ENCODE data around the gene C4orf50. TPM values are rescaled to one million over a fixed set of nuclear protein-coding genes. Genes with fewer than 3 reads are reported as not detected.

C4orf50 gene
- total RNA-seq, 3 donors from 2014 or later, result 0.03 to 0.11 (median 0.08) TPM

GRCh38 chr4:5931526-5931925 is 86.7 kb downstream of the C4orf50 start:
- Mint-ChIP-seq H3K36me3 (ENCODE audit: insufficient read depth) (no peaks in the 10 kb centered on the region), H3K9me3 (no peaks in the 10 kb centered on the region), H3K4me1 (ENCODE audit: low read depth) (no peaks in the 10 kb centered on the region), H3K4me3 (no peak overlapping the region), H3K27me3 (ENCODE audit: low read depth) (peaks cover 8% of the 10 kb centered on the region)
- DNase-seq (no peak), ATAC-seq (no peak)

DNA sequence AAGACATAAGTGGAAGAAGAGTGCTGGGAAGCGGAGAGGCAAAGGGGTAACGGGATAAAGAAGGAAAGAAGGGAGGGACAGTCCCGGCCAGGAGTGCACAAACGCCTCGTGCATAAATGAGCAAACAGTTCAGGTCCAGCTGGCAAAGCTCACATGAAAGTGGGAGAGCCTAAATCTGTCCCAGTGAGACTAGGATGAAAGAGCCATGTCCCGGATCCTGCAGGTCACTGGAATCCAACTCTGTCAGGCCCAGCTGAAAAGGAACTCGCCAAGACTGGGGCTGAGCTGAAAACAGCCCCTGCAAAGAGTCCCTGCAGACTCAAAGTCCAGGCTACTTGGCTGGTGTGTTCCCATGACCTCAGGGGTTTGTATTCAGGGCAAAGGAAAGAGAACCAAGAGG is 87.4 kb downstream of the C4orf50 start:
- DNase-seq (no peak), ATAC-seq (no peak)
- Mint-ChIP-seq H3K9me3 (no peaks in the 10 kb centered on the region), H3K36me3 (ENCODE audit: insufficient read depth) (no peaks in the 10 kb centered on the region), H3K4me3 (no peak overlapping the region), H3K27me3 (ENCODE audit: low read depth) (peaks cover 8% of the 10 kb centered on the region), H3K4me1 (ENCODE audit: low read depth) (no peaks in the 10 kb centered on the region)

DNA sequence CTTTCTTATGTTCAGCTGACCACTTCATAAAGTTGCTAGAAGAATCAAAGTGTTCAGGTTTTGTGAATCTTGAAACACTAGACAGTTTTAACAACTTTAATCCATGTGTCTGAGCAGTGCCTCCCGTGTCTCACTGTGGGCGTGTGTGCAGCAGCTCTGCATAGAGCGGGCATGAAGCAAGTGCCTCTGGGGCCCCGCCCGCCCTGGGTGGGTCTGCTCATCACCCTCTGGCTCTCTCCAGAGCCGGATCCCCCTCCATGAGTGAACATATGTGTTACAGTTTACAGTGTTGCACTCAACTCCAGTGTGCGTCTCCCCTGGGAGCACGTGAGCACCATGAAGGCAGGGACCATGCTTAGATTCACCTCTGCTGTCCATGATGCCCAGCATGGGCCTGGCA is 87.8 kb downstream of the C4orf50 start:
- H3K4me3 Mint-ChIP-seq, result no peak overlapping the region
- H3K36me3 Mint-ChIP-seq (ENCODE audit: insufficient read depth), result no peaks in the 10 kb centered on the region
- H3K4me1 Mint-ChIP-seq (ENCODE audit: low read depth), result no peaks in the 10 kb centered on the region
- no peaks in the 10 kb centered on the region for H3K9me3 Mint-ChIP-seq
- peaks cover 8% of the 10 kb centered on the region for H3K27me3 Mint-ChIP-seq (ENCODE audit: low read depth)
- no peak for DNase-seq
- ATAC-seq, result no peak

DNA sequence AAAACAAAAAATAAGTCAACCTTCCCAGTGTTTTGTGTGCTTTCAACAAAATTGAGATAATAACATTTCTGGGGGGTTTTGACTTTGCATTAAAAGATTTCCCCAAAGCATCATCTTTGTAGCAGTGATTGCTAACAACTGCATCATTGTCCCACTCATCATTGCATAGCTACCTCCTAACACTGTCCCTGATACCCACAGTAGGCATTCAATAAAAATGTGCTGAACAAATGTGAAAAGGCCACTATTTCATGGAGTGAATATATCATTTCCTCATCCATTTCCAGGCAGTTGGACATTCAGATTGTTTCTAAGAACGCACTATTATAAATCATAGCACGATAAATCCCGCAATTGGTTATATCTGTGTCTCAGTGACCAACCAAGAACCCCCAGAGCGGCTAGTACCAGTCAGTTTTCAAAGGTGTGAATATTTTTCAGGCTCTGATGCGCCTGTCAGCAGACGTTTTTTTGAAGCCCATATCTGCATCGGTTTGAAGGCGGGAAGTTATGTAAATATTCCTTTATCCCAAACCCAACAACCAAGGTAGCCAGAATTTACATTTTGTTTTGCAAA is 89.3 kb downstream of the C4orf50 start:
- DNase-seq (no peak), ATAC-seq (no peak)
- Mint-ChIP-seq H3K4me3 (no peak overlapping the region), H3K36me3 (ENCODE audit: insufficient read depth) (no peaks in the 10 kb centered on the region), H3K4me1 (ENCODE audit: low read depth) (no peaks in the 10 kb centered on the region), H3K27me3 (ENCODE audit: low read depth) (peaks cover 3% of the 10 kb centered on the region), H3K9me3 (no peaks in the 10 kb centered on the region)

DNA sequence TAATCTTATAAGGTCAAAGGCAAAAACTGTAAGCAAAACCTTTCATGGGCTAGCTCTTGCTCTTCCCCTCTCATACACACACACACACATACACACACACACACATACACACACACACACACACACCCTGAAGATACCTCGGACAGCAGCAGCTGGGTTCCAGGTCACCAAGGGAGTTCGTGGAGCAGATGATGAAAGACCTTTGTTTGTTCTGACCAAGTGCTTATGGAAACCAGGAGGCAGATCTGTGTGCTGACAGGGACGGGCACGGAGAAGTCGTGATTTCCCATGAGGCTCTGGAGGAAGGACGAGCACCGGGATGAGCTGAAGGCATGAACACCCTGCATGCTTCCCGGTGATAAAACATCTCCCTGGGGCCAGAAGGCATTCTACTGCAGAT is 90.0 kb downstream of the C4orf50 start:
- H3K36me3 Mint-ChIP-seq (ENCODE audit: insufficient read depth), result no peaks in the 10 kb centered on the region
- no peaks in the 10 kb centered on the region for H3K9me3 Mint-ChIP-seq
- DNase-seq (no peak), ATAC-seq (no peak)
- H3K4me3 Mint-ChIP-seq, result no peak overlapping the region
- no peaks in the 10 kb centered on the region for H3K4me1 Mint-ChIP-seq (ENCODE audit: low read depth)
- H3K27me3 Mint-ChIP-seq (ENCODE audit: low read depth), result peaks cover 3% of the 10 kb centered on the region

DNA sequence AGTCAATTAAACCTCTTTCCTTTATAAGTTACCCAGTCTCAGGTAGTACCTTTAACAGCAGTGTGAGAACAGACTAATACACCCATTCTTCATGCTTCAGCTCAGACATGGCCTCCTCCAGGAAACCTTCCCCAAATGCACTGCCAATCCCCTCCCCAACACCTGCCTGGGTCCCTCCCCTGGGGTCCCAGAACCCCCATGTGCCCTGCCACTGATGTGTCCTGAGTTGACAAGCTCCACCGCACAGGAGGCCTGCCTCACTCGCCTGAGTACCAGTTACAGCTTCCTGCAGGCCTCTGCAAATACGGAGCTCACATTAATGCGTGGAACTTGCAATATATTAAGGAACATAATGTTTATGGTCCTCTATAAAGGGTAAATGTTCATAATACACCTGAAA is 90.5 kb downstream of the C4orf50 start:
- ATAC-seq (no peak), DNase-seq (no peak)
- Mint-ChIP-seq H3K9me3 (no peaks in the 10 kb centered on the region), H3K4me1 (ENCODE audit: low read depth) (no peaks in the 10 kb centered on the region), H3K36me3 (ENCODE audit: insufficient read depth) (no peaks in the 10 kb centered on the region), H3K27me3 (ENCODE audit: low read depth) (peaks cover 3% of the 10 kb centered on the region), H3K4me3 (no peak overlapping the region)

DNA sequence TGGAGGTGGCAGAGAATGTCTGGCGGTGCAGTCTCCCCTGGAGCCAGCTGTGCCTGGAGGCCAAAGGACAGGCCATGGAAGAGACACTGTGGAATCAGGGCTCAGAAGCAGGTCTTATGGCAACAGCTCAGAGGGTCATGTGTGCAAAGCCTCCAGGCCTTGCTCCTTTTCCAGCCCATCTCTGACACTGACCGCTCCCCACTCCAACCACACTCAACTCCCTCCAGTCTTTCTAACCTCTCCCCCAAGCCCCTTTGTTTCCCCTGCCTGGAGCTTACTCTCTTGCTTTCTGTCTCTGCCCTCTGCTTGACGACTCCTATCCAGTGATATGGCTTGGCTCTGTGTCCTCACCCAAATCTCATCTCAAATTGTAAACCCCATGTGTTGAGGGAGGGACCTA is 91.1 kb downstream of the C4orf50 start:
- Mint-ChIP-seq H3K4me1 (ENCODE audit: low read depth) (no peaks in the 10 kb centered on the region), H3K27me3 (ENCODE audit: low read depth) (peaks cover 3% of the 10 kb centered on the region), H3K36me3 (ENCODE audit: insufficient read depth) (no peaks in the 10 kb centered on the region), H3K4me3 (no peak overlapping the region), H3K9me3 (no peaks in the 10 kb centered on the region)
- DNase-seq (no peak), ATAC-seq (no peak)

- H3K9me3 Mint-ChIP-seq, result no peaks in the 10 kb centered on the region
- no peaks in the 10 kb centered on the region for H3K4me1 Mint-ChIP-seq (ENCODE audit: low read depth)
- no peak overlapping the region for H3K4me3 Mint-ChIP-seq
- no peaks in the 10 kb centered on the region for H3K36me3 Mint-ChIP-seq (ENCODE audit: insufficient read depth)
- ATAC-seq, result no peak
- DNase-seq, result no peak
- peaks cover 3% of the 10 kb centered on the region for H3K27me3 Mint-ChIP-seq (ENCODE audit: low read depth)
Observed at GRCh38 chr4:5926598-5926997, 91.6 kb downstream of the C4orf50 start.

DNA sequence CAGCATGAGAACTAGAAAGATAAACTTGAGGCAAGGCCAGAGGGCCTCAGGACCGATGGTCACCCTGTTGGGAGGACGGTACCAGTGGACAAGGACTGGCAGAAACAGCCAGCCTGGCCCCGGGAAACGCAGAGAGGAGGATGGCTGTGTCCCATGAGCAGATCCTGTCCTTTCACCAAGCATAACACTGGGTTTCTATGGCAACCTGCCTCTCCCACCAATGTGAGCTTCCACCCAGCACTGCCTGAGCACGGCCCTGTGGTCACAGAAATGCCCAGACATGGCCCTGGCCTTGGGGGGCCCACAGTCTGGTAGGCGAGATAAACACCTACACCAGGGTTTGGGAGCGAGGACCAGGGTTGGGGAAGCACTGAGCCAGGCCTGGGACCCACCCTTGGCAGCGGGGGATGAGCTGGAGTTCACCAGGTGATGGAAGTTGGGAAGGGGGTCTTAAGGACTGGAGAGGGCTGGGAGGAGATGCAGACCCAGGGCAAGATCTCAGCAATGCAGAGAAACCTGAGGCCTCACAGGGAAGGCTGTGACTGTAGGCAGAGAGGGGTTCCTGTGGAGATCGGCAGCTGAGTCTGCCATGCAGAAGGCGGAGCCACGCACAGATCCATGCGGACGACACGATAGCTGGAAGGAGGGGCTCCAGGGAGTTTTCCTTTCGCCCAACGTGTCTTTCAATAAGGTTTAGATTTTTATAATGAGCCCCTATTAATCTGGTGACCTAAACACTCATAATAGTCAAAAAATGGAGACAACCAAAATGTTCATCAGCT is 92.6 kb downstream of the C4orf50 start:
- peaks cover 5% of the 10 kb centered on the region for H3K27me3 Mint-ChIP-seq (ENCODE audit: low read depth)
- no peaks in the 10 kb centered on the region for H3K9me3 Mint-ChIP-seq
- DNase-seq (no peak), ATAC-seq (no peak)
- H3K4me3 Mint-ChIP-seq, result no peak overlapping the region
- H3K4me1 Mint-ChIP-seq (ENCODE audit: low read depth), result no peaks in the 10 kb centered on the region
- H3K36me3 Mint-ChIP-seq (ENCODE audit: insufficient read depth), result no peaks in the 10 kb centered on the region

- Mint-ChIP-seq H3K36me3 (ENCODE audit: insufficient read depth) (no peaks in the 10 kb centered on the region), H3K27me3 (ENCODE audit: low read depth) (peaks cover 7% of the 10 kb centered on the region), H3K4me1 (ENCODE audit: low read depth) (no peaks in the 10 kb centered on the region), H3K9me3 (no peaks in the 10 kb centered on the region), H3K4me3 (no peak overlapping the region)
- no peak for DNase-seq
- ATAC-seq, result no peak
Observed at GRCh38 chr4:5924461-5925125, 93.6 kb downstream of the C4orf50 start.

- no peak overlapping the region for H3K4me3 Mint-ChIP-seq
- H3K27me3 Mint-ChIP-seq (ENCODE audit: low read depth), result peaks cover 7% of the 10 kb centered on the region
- ATAC-seq (no peak), DNase-seq (no peak)
- H3K4me1 Mint-ChIP-seq (ENCODE audit: low read depth), result no peaks in the 10 kb centered on the region
- H3K36me3 Mint-ChIP-seq (ENCODE audit: insufficient read depth), result no peaks in the 10 kb centered on the region
- H3K9me3 Mint-ChIP-seq, result no peaks in the 10 kb centered on the region
Observed at GRCh38 chr4:5923376-5923775, 94.9 kb downstream of the C4orf50 start.

DNA sequence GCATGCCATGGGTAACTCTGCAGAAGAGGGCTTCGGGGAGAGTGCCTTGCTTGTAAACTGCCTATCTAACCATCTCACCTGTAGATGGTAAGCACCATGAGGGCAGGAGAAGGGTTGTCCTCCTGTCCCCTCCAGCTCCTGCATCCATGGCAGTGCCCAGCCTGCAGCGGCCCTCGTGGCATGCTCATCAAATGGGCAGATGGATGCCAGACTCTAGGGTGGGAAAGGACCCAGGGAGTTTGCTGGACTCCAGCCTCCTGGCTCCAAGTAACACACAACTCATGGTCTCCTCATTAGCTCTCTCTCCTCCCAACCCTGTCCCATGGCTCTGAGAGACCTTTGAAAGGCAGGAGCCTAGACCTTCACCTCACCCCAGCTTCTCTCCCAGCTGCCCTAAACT is 95.7 kb downstream of the C4orf50 start:
- Mint-ChIP-seq H3K9me3 (no peaks in the 10 kb centered on the region), H3K36me3 (ENCODE audit: insufficient read depth) (no peaks in the 10 kb centered on the region), H3K4me3 (no peak overlapping the region), H3K27me3 (ENCODE audit: low read depth) (peaks cover 7% of the 10 kb centered on the region), H3K4me1 (ENCODE audit: low read depth) (no peaks in the 10 kb centered on the region)
- no peak for ATAC-seq
- DNase-seq, result no peak

- H3K9me3 Mint-ChIP-seq, result no peaks in the 10 kb centered on the region
- H3K27me3 Mint-ChIP-seq (ENCODE audit: low read depth), result peaks cover 7% of the 10 kb centered on the region
- ATAC-seq, result no peak
Observed at GRCh38 chr4:5921981-5922380, 96.2 kb downstream of the C4orf50 start.

GRCh38 chr4:5921101-5921980 is 96.9 kb downstream of the C4orf50 start:
- Mint-ChIP-seq H3K4me1 (ENCODE audit: low read depth) (no peaks in the 10 kb centered on the region), H3K27me3 (ENCODE audit: low read depth) (peaks cover 7% of the 10 kb centered on the region), H3K4me3 (no peak overlapping the region), H3K9me3 (no peaks in the 10 kb centered on the region), H3K36me3 (ENCODE audit: insufficient read depth) (no peaks in the 10 kb centered on the region)
- ATAC-seq, result no peak
- no peak for DNase-seq

More at GRCh38 chr4:5921981-5922380, 96.2 kb downstream of the C4orf50 start:
- Mint-ChIP-seq H3K4me1 (ENCODE audit: low read depth) (no peaks in the 10 kb centered on the region), H3K36me3 (ENCODE audit: insufficient read depth) (no peaks in the 10 kb centered on the region), H3K4me3 (no peak overlapping the region)
- DNase-seq, result no peak

All from activated T-cell treated with anti-CD3 and anti-CD28 coated beads, Interleukin-2, amount 50 U/mL, for 4 hours (primary cell).